GM12878 (cell line): Measurements from ENCODE around the gene BEST4. TPM values are rescaled to one million over a fixed set of nuclear protein-coding genes. Genes with fewer than 3 reads are reported as not detected.

Experiments
- ATAC-seq: fragments of 200-7000 bp; cut with Tn5 transposase; 3 replicates; pipeline ENCODE4 v1.9.1; 2020; ENCODE audit warnings: mild to moderate bottlenecking, moderate library complexity
- BruUV-seq: library from RNA; stranded (reverse); fragments of 400-500 nt; replicated peaks from 2 replicates; lab custom pipeline; 2021; lab: Mats Ljungman, UMichigan
- CTCF ChIA-PET: fragments of 300-600 bp; sonication (Branson Sonifier 250); formaldehyde crosslinking; extraction: SDS; loops from one replicate; lab custom pipeline; 2021; ENCODE audit warnings: inconsistent platforms; lab: Yijun Ruan, JAX
- POLR2A ChIA-PET: fragments of 350-600 bp; formaldehyde crosslinking; extraction: SDS; loops from one replicate; lab custom pipeline; 2021; ENCODE audit warnings: inconsistent platforms; lab: Charles Lee
- RAD21 ChIA-PET: fragments of 300-600 bp; sonication (Branson Sonifier 250); formaldehyde crosslinking; loops from one replicate; lab custom pipeline; 2023; ENCODE audit warnings: antibody characterized with exemption; ENCODE audit not compliant: unreplicated experiment; lab: Charles Lee
- SMC1A ChIA-PET: fragments of 300-600 bp; sonication (Branson Sonifier 250); formaldehyde crosslinking; loops from one replicate; lab custom pipeline; 2023; ENCODE audit not compliant: unreplicated experiment, uncharacterized antibody; lab: Charles Lee
- DNase-seq: peaks from one replicate; pipeline ENCODE4 v3.0.0-alpha.2; 2011; ENCODE audit warnings: low read depth, low spot score
- FAIRE-seq: peaks from 3 replicates; lab custom pipeline; 2011; peaks lifted over from hg19 to GRCh38; lab: Jason Lieb, UNC
- H2AFZ ChIP-seq: 2 replicates; pipeline ENCODE4 v1.6.0; 2011; ENCODE audit warnings: low read depth, low read length, control low read depth; ENCODE audit not compliant: control insufficient read depth
- H3K27ac ChIP-seq: 2 replicates; pipeline ENCODE4 v1.5.1; 2011; ENCODE audit warnings: control low read depth; ENCODE audit not compliant: control insufficient read depth, insufficient read depth
- H3K27me3 ChIP-seq, 2 experiments: replicated peaks in 1 of 2; 2 replicates each; pipeline versions ENCODE4 v1.6.0 to v1.6.1; 2011; ENCODE audit warnings: low read length in 1 of 2; ENCODE audit not compliant: control insufficient read depth in 2 of 2, insufficient read depth in 2 of 2
- H3K36me3 ChIP-seq, 2 experiments: 2 replicates each; pipeline ENCODE4 v1.5.1; 2011; ENCODE audit warnings: low read length in 1 of 2; ENCODE audit not compliant: control insufficient read depth in 2 of 2, insufficient read depth in 2 of 2
- H3K4me1 ChIP-seq: 2 replicates; pipeline ENCODE4 v1.6.1; 2011; ENCODE audit warnings: mild to moderate bottlenecking, low read length, moderate library complexity, mixed read lengths; ENCODE audit not compliant: control insufficient read depth, insufficient read depth
- H3K4me2 ChIP-seq: 2 replicates; pipeline ENCODE4 v1.6.0; 2011; ENCODE audit warnings: control low read depth; ENCODE audit not compliant: control insufficient read depth, insufficient read depth
- H3K4me3 ChIP-seq: fragments of 200-600 bp; sonication (generic); 2 replicates; pipeline ENCODE4 v1.5.1; 2016
- H3K79me2 ChIP-seq: 2 replicates; pipeline ENCODE4 v1.6.0; 2011; ENCODE audit warnings: low read length; ENCODE audit not compliant: control insufficient read depth, insufficient read depth
- H3K9ac ChIP-seq: 2 replicates; pipeline ENCODE4 v1.8.0; 2011; ENCODE audit warnings: low read length, control low read depth, mixed read lengths; ENCODE audit not compliant: control insufficient read depth, insufficient read depth
- H3K9me3 ChIP-seq: replicated peaks from 3 replicates; pipeline ENCODE4 v1.5.1; 2011; ENCODE audit warnings: mild to moderate bottlenecking, low read length; ENCODE audit not compliant: control insufficient read depth, insufficient read depth
- H4K20me1 ChIP-seq: 2 replicates; pipeline ENCODE4 v1.6.0; 2011; ENCODE audit not compliant: control insufficient read depth, insufficient read depth
- BACH1 ChIP-seq: fragments of 450-650 bp; IDR thresholded peaks from 2 replicates; pipeline ENCODE4 v1.6.1; 2017; ENCODE audit warnings: mild to moderate bottlenecking, borderline replicate concordance
- BMI1 ChIP-seq: fragments of 450-650 bp; IDR thresholded peaks from 2 replicates; pipeline ENCODE4 v1.6.1; 2016; ENCODE audit warnings: mild to moderate bottlenecking, moderate library complexity, borderline replicate concordance
- ETV6 ChIP-seq, 2 experiments: fragments of 450-650 bp in 1 of 2; IDR thresholded peaks in 1 of 2; conservative IDR thresholded peaks in 1 of 2; 2 replicates each; pipeline ENCODE4 v1.6.1; 2014; ENCODE audit warnings: antibody characterized with exemption in 1 of 2, borderline replicate concordance in 1 of 2, low read depth in 1 of 2, mild to moderate bottlenecking in 1 of 2, moderate library complexity in 1 of 2
- JUND ChIP-seq: IDR thresholded peaks from 2 replicates; pipeline ENCODE4 v1.6.1; 2012; ENCODE audit warnings: low read depth, mild to moderate bottlenecking, low read length, improper control_type of control experiment, moderate library complexity
- MTA3 ChIP-seq: IDR thresholded peaks from 2 replicates; pipeline ENCODE4 v1.6.1; 2012; ENCODE audit warnings: low read length, inconsistent platforms, borderline replicate concordance
- PAX8 ChIP-seq: fragments of 450-650 bp; IDR thresholded peaks from 2 replicates; pipeline ENCODE4 v1.6.1; 2017; ENCODE audit warnings: mild to moderate bottlenecking, moderate library complexity
- RELA ChIP-seq: fragments of 450-650 bp; IDR thresholded peaks from 2 replicates; pipeline ENCODE4 v1.8.0; 2014; ENCODE audit warnings: borderline replicate concordance; ENCODE audit not compliant: partially characterized antibody
- RUNX3 ChIP-seq: IDR thresholded peaks from 2 replicates; pipeline ENCODE4 v1.6.1; 2012; ENCODE audit warnings: low read length, inconsistent platforms
- SIX5 ChIP-seq: IDR thresholded peaks from 2 replicates; pipeline ENCODE4 v1.6.1; 2011; ENCODE audit warnings: mild to moderate bottlenecking, low read depth, low read length, moderate library complexity; ENCODE audit not compliant: severe bottlenecking
- SREBF2 ChIP-seq: IDR thresholded peaks from 2 replicates; pipeline ENCODE4 v1.6.1; 2012; ENCODE audit warnings: mild to moderate bottlenecking, low read length
- SUPT20H ChIP-seq: IDR thresholded peaks from 2 replicates; pipeline ENCODE4 v1.6.1; 2011; ENCODE audit warnings: low read depth, mild to moderate bottlenecking, low read length, moderate library complexity, borderline replicate concordance; ENCODE audit not compliant: control insufficient read depth
- TBL1XR1 ChIP-seq: IDR thresholded peaks from 2 replicates; pipeline ENCODE4 v1.6.1; 2012; ENCODE audit warnings: low read depth, low read length, improper control_type of control experiment
- WRNIP1 ChIP-seq: IDR thresholded peaks from 2 replicates; pipeline ENCODE4 v1.6.1; 2011; ENCODE audit warnings: low read depth, low read length, improper control_type of control experiment, borderline replicate concordance
- WGBS: methylation state at CpG from one replicate; pipeline ENCODE4 v1.1.6; 2016; ENCODE audit warnings: low lambda C conversion rate; ENCODE audit not compliant: insufficient replicate concordance, insufficient coverage; ENCODE audit errors: missing lambda C conversion rate; 5-methylcytosine and 5-hydroxymethylcytosine counted together
- in situ Hi-C: fragments of 300-500 bp; cut with MboI; formaldehyde crosslinking; loops from 9 replicates; pipeline ENCODE4 v1.14.3; 2018; ENCODE audit warnings: mixed read lengths
- intact Hi-C: fragments of 100-400 bp; cut with micrococcal nuclease; formaldehyde crosslinking; loops from one replicate; pipeline ENCODE4 v1.14.2; 2022; ENCODE audit not compliant: unreplicated experiment
- polyA plus RNA-seq, 11 experiments: library from polyadenylated mRNA; depleted of rRNA in 4 of 11; unstranded in 6 of 11; stranded (reverse) in 5 of 11; fragments of >200 nt; fragmentation: Nextera tagmentation in 4 of 11; fragmentation: Illumina TruSeq in 1 of 11; extraction: Ambion mirVana in 4 of 11; extraction: Trizol in 1 of 11; gene quantifications; 1 replicate in 1 of 11; 2 replicates in 10 of 11; pipeline versions ENCODE4 v1.2.1 to v1.2.3, GENCODE V29; 2011 to 2016; ENCODE audit warnings: inconsistent platforms in 2 of 11, missing spikeins in 2 of 11, low read depth in 1 of 11
- total RNA-seq, 4 experiments: library from RNA; depleted of rRNA in 3 of 4; stranded (reverse); fragments of >200 nt in 3 of 4; fragmentation: Illumina TruSeq in 1 of 4; extraction: Trizol in 1 of 4; gene quantifications; 2 replicates each; pipeline versions ENCODE4 v1.2.1 to v1.2.3, GENCODE V29; 2013 to 2021
- TF ChIP-seq, protein P1 (sequence below): fragments of 450-650 bp; IDR thresholded peaks from 2 replicates; pipeline ENCODE4 v1.6.1; 2017; ENCODE audit warnings: mild to moderate bottlenecking, low read depth, inconsistent platforms; ENCODE audit not compliant: poor library complexity, severe bottlenecking
- TF ChIP-seq, protein P2 (sequence below): fragments of 150-350 bp; IDR thresholded peaks from 2 replicates; pipeline ENCODE4 v1.6.1; 2014; ENCODE audit warnings: mild to moderate bottlenecking, low read depth, low read length
- TF ChIP-seq, protein P3 (sequence below): fragments of 450-650 bp; IDR thresholded peaks from 2 replicates; pipeline ENCODE4 v1.6.1; 2017; ENCODE audit warnings: antibody characterized with exemption, mild to moderate bottlenecking, moderate library complexity

The BEST4 gene
- total and polyA plus RNA-seq, 10 of the 15 experiments (the other 5 are each of a cell fraction or from before 2014, with no cell fraction given), result 0.06 to 1.3 (median 0.42) TPM

DNA sequence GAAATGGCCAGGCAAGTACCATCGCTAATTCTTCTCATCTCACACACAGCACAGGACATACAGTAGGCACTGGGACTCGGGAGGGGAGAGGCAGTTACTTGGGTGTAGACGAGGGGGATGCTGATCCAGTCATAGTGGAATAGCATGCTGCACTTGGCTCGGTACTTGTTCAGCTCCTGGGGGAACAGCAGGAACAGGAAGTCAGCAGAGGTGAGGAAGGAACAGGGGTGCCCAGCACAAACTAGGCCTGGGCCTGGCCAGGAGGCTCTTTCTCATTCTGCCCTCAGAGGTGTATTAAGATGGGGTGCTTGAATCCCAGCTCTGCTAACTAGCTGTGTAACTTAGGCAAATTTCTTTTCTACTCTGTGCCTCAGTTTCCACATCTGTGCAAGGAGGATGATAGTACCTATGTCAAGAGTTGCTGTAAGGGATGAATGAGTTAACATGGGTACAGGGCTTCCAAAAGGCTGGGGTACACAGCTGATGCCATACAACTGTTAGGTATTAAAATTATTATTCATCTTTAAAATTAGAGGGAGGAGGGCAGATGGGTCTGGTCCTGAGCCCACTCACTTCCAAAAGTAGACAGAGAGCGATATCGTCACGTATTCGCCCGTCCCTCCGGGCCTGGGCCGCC, 2.4 kb downstream of the BEST4 start:
- Histone ChIP-seq H3K4me2 (peak overlapping the region; percentile 90), H3K79me2 (no peaks in the 10 kb centered on the region; the same call in 1 of the 2 replicates), H3K27me3 (no peaks in the 10 kb centered on the region), H3K36me3 (peaks cover 0 to 12% of the 10 kb centered on the region in 2 experiments; a peak in 2 of 4 replicates), H4K20me1 (no peaks in the 10 kb centered on the region; the same call in 1 of the 2 replicates), H3K4me1 (peaks cover 30% of the 10 kb centered on the region), H3K27ac (no peak overlapping the region), H2AFZ (peak overlapping the region; percentile 95), H3K4me3 (peak overlapping the region; percentile 46; the same call in 1 of the 2 replicates), H3K9me3 (no peaks in the 10 kb centered on the region), H3K9ac (peak overlapping the region; percentile 41; the same call in 1 of the 2 replicates)
- ATAC-seq, result no peak; the same call in 2 of the 3 replicates
- BruUV-seq, result no TSS peak
- DNase-seq, result no peak
- POLR2A ChIA-PET, result interaction anchor here (0.7 to 3.0 kb wide), 4 partner anchors 10 to 63 kb away, joined by 3 to 29 read pairs (median 4); partner anchors contain the start of gene RPS8
- intact Hi-C loops (no loop called here), in situ Hi-C loops (no loop called here)
- SMC1A ChIA-PET, result interaction anchor here (0.9 to 2.5 kb wide), 4 partner anchors 9 to 68 kb away, joined by 3 to 6 read pairs (median 5); partner anchors contain the start of gene RPS8
- RAD21 ChIA-PET, result interaction anchor here (1.2 to 2.8 kb wide), 3 partner anchors 10 to 226 kb away, joined by 4 to 11 read pairs (median 7); partner anchors contain the start of genes HECTD3, RNU5D-1, RPS8 and UROD
- FAIRE-seq, result no peak
- WGBS, result 21% methylated on average over 11 of the region's 11 CpGs
- CTCF ChIA-PET, result interaction anchor here (0.6 to 5.2 kb wide), 18 partner anchors 10 to 707 kb away, joined by 3 to 40 read pairs (median 4); partner anchors contain the start of genes PLK3, RNU5D-1, RPS8 and UROD
- TF ChIP-seq BMI1 (no peak), RUNX3 (no peak), ETV6 (conservative IDR thresholded peaks at IDR 0.05 in 1 of 2, IDR thresholded peaks at IDR 0.05 in 1 of 2; ENCODE audit: borderline replicate concordance in 1 of 2, low read depth in 1 of 2) (no peak), WRNIP1 (no peak), SREBF2 (no peak), BACH1 (no peak), PAX8 (no peak), MTA3 (no peak), JUND (no peak), RELA (no peak), SUPT20H (no peak), SIX5 (no peak), TBL1XR1 (no peak)
- TF ChIP-seq, protein P1, sequence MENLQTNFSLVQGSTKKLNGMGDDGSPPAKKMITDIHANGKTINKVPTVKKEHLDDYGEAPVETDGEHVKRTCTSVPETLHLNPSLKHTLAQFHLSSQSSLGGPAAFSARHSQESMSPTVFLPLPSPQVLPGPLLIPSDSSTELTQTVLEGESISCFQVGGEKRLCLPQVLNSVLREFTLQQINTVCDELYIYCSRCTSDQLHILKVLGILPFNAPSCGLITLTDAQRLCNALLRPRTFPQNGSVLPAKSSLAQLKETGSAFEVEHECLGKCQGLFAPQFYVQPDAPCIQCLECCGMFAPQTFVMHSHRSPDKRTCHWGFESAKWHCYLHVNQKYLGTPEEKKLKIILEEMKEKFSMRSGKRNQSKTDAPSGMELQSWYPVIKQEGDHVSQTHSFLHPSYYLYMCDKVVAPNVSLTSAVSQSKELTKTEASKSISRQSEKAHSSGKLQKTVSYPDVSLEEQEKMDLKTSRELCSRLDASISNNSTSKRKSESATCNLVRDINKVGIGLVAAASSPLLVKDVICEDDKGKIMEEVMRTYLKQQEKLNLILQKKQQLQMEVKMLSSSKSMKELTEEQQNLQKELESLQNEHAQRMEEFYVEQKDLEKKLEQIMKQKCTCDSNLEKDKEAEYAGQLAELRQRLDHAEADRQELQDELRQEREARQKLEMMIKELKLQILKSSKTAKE, result no peak
- TF ChIP-seq, protein P2, sequence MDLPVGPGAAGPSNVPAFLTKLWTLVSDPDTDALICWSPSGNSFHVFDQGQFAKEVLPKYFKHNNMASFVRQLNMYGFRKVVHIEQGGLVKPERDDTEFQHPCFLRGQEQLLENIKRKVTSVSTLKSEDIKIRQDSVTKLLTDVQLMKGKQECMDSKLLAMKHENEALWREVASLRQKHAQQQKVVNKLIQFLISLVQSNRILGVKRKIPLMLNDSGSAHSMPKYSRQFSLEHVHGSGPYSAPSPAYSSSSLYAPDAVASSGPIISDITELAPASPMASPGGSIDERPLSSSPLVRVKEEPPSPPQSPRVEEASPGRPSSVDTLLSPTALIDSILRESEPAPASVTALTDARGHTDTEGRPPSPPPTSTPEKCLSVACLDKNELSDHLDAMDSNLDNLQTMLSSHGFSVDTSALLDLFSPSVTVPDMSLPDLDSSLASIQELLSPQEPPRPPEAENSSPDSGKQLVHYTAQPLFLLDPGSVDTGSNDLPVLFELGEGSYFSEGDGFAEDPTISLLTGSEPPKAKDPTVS, result no peak
- TF ChIP-seq, protein P3, sequence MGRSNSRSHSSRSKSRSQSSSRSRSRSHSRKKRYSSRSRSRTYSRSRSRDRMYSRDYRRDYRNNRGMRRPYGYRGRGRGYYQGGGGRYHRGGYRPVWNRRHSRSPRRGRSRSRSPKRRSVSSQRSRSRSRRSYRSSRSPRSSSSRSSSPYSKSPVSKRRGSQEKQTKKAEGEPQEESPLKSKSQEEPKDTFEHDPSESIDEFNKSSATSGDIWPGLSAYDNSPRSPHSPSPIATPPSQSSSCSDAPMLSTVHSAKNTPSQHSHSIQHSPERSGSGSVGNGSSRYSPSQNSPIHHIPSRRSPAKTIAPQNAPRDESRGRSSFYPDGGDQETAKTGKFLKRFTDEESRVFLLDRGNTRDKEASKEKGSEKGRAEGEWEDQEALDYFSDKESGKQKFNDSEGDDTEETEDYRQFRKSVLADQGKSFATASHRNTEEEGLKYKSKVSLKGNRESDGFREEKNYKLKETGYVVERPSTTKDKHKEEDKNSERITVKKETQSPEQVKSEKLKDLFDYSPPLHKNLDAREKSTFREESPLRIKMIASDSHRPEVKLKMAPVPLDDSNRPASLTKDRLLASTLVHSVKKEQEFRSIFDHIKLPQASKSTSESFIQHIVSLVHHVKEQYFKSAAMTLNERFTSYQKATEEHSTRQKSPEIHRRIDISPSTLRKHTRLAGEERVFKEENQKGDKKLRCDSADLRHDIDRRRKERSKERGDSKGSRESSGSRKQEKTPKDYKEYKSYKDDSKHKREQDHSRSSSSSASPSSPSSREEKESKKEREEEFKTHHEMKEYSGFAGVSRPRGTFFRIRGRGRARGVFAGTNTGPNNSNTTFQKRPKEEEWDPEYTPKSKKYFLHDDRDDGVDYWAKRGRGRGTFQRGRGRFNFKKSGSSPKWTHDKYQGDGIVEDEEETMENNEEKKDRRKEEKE, result no peak
